ENCODE data around the gene RABGGTB. TPM values are rescaled to one million over a fixed set of nuclear protein-coding genes. Genes with fewer than 3 reads are reported as not detected.
"Not testable (repeated sequence)": the region's sequence is repeated elsewhere in the genome, so short reads cannot be mapped to it uniquely, and the experiment has no call there.

Gene RABGGTB
- total RNA-seq, 1 donor from 2014 or later = 17.7 TPM

DNA sequence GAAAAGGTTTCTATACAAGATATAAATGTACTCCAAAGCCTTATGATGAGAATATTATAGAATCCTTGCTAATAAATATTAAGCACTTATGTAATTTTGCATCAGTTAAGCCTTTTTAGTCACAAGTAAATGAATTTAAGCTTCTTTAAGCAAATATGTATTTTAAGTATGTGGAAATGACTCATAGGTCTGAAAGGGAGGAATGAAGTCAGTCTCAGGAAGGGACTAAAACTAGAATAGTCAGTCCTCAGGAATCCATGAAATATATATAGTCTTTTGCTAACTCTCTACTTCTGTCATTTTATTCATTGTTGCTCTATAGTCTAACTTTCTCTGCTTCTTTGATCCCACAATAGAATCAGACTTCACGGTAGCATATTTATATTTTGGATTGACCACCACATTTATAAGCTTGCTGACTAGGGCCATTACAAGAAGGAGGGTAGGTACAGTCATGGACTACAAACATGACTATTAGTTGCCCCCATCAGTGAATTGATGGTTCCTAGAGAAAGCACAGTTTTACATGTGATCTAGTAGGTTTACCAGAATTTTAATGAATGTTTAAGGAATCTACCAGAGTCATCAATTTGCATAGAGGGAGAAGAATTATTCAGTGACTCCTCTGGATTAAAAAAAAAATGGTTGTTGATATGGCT, 20.2 kb upstream of the RABGGTB start:
- no peak for DNase-seq (ENCODE audit: low spot score in 2 of 2)
- intact Hi-C loops (cut with DNase I) = loop anchor here (1.0 kb wide), 1 partner anchor 20 kb away; the partner anchor contains the start of gene RABGGTB
- TF ChIP-seq, protein P1, sequence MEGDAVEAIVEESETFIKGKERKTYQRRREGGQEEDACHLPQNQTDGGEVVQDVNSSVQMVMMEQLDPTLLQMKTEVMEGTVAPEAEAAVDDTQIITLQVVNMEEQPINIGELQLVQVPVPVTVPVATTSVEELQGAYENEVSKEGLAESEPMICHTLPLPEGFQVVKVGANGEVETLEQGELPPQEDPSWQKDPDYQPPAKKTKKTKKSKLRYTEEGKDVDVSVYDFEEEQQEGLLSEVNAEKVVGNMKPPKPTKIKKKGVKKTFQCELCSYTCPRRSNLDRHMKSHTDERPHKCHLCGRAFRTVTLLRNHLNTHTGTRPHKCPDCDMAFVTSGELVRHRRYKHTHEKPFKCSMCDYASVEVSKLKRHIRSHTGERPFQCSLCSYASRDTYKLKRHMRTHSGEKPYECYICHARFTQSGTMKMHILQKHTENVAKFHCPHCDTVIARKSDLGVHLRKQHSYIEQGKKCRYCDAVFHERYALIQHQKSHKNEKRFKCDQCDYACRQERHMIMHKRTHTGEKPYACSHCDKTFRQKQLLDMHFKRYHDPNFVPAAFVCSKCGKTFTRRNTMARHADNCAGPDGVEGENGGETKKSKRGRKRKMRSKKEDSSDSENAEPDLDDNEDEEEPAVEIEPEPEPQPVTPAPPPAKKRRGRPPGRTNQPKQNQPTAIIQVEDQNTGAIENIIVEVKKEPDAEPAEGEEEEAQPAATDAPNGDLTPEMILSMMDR (IDR thresholded peaks at IDR 0.05) = no peak
- Histone ChIP-seq H3K27me3 (no peaks in the 10 kb centered on the region), H3K9me3 (no peaks in the 10 kb centered on the region), H3K36me3 (no peaks in the 10 kb centered on the region), H3K27ac (peak overlapping the region; percentile 52 to 83), H3K4me1 (peaks cover 0 to 4% of the 10 kb centered on the region in 2 donors), H3K4me3 (no peak overlapping the region)

DNA sequence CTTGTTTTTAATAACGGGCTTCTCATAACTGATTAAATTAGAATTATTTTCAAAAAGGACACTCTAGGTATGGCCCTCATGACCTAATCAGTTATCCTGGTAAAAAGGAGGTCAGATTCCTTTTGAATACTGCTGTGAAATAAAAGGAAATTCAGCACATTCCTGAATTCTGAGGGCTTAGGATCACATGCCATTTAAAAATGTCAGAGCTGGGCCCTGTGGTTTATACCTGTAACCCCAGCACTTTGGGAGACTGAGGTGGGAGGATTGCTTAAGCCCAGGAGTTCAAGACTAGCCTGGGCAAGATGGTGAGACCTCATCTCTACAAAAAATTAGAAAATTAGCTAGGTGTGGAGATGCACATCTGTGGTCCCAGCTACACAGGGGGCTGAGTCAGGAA, 18.0 kb upstream of the RABGGTB start:
- H3K4me1 ChIP-seq = peaks cover 0 to 4% of the 10 kb centered on the region in 2 donors
- H3K9me3 ChIP-seq = no peaks in the 10 kb centered on the region
- no peaks in the 10 kb centered on the region for H3K36me3 ChIP-seq
- DNase-seq (ENCODE audit: low spot score in 2 of 2) = no peak
- intact Hi-C loops (cut with DNase I) = no loop called here
- H3K27me3 ChIP-seq = no peaks in the 10 kb centered on the region
- TF ChIP-seq, protein P1 (IDR thresholded peaks at IDR 0.05) = no peak
- no peak overlapping the region for H3K4me3 ChIP-seq
- no peak overlapping the region for H3K27ac ChIP-seq

DNA sequence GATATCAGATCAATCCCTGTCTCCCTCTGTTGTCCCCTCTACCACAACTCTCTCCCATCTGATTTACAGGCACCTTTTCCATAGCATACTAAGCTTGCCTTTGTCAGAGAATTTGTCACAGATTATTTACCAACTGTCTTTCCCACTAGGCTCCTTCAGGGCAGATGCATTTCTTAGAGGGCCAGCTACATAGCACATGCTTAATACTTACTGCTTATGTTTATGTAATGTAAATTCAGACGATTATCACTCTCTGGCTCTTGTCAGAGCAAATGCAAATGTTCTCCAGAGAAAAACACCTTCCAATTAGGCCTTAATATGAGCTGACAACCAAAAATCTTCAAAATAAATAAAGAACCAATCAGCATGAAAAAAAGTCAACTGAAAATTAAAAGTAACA, 15.3 kb upstream of the RABGGTB start:
- TF ChIP-seq, protein P1 (IDR thresholded peaks at IDR 0.05) = no peak
- no peaks in the 10 kb centered on the region for H3K36me3 ChIP-seq
- no peak overlapping the region for H3K4me3 ChIP-seq
- intact Hi-C loops (cut with DNase I) = no loop called here
- no peaks in the 10 kb centered on the region for H3K9me3 ChIP-seq
- H3K27ac ChIP-seq = no peak overlapping the region
- no peaks in the 10 kb centered on the region for H3K4me1 ChIP-seq
- no peaks in the 10 kb centered on the region for H3K27me3 ChIP-seq
- no peak for DNase-seq (ENCODE audit: low spot score in 2 of 2)

DNA sequence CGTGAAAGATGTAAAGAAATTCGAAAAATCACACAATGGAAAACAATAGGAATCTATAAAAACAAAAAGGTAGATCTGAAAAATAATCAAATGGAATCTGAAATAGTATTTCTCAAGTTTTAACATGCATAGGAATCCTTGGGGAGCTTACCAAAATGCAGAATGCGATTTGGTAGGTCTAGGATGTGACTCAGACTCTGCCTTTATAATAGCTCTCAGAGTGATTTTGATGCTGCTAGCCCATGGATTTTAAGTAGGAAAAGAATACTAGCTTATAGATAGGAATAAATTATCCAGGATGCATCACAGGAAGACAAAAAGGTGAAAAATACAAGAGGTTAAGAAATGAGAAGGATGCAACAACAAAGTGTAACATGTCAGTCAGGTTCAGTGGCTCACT, 14.1 kb upstream of the RABGGTB start:
- no peak overlapping the region for H3K27ac ChIP-seq
- intact Hi-C loops (cut with DNase I) = no loop called here
- TF ChIP-seq, protein P1 (IDR thresholded peaks at IDR 0.05) = no peak
- H3K9me3 ChIP-seq = no peaks in the 10 kb centered on the region
- no peaks in the 10 kb centered on the region for H3K36me3 ChIP-seq
- no peak for DNase-seq (ENCODE audit: low spot score in 2 of 2)
- no peak overlapping the region for H3K4me3 ChIP-seq
- no peaks in the 10 kb centered on the region for H3K4me1 ChIP-seq
- no peaks in the 10 kb centered on the region for H3K27me3 ChIP-seq

DNA sequence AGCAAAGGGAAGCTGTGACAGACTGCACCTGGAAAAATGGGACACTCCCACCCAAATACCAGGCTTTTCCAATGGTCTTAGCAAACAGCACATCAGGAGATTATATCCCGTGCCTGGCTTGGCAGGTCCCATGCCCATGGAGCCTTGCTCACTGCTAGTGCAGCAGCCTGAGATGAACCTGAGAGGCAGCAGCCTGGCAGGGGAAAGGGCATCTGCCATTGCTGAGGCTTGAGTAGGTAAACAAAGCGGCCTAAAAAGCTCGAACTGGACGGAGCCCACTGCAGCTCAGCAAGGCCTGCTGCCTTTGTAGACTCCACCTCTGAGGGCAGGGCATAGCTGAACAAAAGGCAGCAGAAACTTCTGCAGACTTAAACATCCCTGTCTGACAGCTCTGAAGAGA, 8.2 kb upstream of the RABGGTB start:
- DNase-seq (ENCODE audit: low spot score in 2 of 2); H3K36me3 ChIP-seq; H3K27me3 ChIP-seq; H3K4me1 ChIP-seq; H3K27ac ChIP-seq; intact Hi-C loops (cut with DNase I); H3K9me3 ChIP-seq; H3K4me3 ChIP-seq: not testable (repeated sequence)

DNA sequence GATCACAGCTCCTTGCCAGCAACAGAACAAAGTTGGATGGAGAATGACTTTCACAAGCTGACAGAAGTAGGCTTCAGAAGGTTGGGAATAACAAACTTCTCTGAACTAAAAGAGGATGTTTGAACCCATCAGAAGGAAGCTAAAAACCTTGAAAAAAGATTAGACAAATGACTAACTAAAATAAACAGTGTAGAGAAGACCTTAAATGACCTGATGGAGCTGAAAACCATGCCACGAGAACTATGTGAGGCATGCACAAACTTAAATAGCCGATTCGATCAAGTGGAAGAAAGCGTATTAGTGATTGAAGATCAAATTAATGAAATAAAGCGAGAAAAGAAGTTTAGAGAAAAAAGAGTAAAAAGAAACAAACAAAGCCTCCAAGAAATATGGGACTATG, 7.4 kb upstream of the RABGGTB start:
- H3K27me3 ChIP-seq; H3K4me3 ChIP-seq; H3K36me3 ChIP-seq; H3K27ac ChIP-seq; H3K9me3 ChIP-seq; intact Hi-C loops (cut with DNase I); DNase-seq (ENCODE audit: low spot score in 2 of 2); H3K4me1 ChIP-seq: not testable (repeated sequence)

DNA sequence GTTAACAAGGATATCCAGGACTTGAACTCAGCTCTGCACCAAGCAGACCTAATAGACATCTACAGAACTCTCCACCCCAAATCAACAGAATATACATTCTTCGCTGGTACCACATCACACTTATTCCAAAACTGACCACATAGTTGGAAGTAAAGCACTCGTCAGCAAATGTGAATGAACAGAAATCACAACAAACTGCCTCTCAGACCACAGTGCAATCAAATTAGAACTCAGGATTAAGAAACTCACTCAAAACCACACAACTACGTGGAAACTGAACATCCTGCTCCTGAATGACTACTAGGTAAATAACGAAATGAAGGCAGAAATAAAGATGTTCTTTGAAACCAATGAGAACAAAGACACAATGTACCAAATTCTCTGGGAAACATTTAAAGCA, 5.9 kb upstream of the RABGGTB start:
- not testable (repeated sequence) for H3K4me3 ChIP-seq; H3K27ac ChIP-seq; H3K9me3 ChIP-seq; H3K27me3 ChIP-seq; DNase-seq (ENCODE audit: low spot score in 2 of 2); H3K36me3 ChIP-seq; H3K4me1 ChIP-seq
- intact Hi-C loops (cut with DNase I) = loop anchor here (10.0 kb wide), 1 partner anchor 295 kb away; the partner anchor contains the start of gene ST6GALNAC3

DNA sequence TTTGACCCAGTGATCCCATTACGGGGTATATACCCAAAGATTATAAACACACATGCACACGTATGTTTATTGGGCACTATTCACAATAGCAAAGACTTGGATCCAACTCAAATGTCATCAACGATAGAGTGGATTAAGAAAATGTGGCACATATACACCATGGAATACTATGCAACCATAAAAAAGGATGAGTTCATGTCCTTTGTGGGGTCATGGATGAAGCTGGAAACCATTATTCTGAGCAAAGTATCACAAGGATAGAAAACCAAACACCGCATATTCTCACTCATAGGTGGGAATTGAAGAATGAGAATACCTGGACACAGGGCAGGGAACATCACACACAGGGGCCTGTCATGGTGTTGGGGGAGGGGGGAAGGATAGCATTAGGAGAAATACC, 2.1 kb upstream of the RABGGTB start:
- not testable (repeated sequence) for H3K27me3 ChIP-seq; H3K27ac ChIP-seq; H3K36me3 ChIP-seq; H3K4me1 ChIP-seq; H3K4me3 ChIP-seq; DNase-seq (ENCODE audit: low spot score in 2 of 2); H3K9me3 ChIP-seq
- intact Hi-C loops (cut with DNase I) = loop anchor here (10.0 kb wide), 1 partner anchor 291 kb away; the partner anchor contains the start of gene ST6GALNAC3
